Glomerular endothelial cell (primary cell): Measurements from ENCODE around the gene TMEM218. TPM values are rescaled to one million over a fixed set of nuclear protein-coding genes. Genes with fewer than 3 reads are reported as not detected.
A peak's percentile ranks its signal among the peaks of the same experiment; 100 is the strongest.
"Not testable (repeated sequence)": the region's sequence is repeated elsewhere in the genome, so short reads cannot be mapped to it uniquely, and the experiment has no call there.

Experiments
- DNase-seq: peaks from one replicate; pipeline ENCODE4 v3.0.0-alpha.2; 2011; ENCODE audit warnings: low read depth, low spot score; ENCODE audit errors: extremely low read depth
- total RNA-seq: library from RNA; depleted of rRNA; stranded (reverse); fragments of >200 nt; gene quantifications from 2 replicates; pipeline ENCODE4 v1.2.3, GENCODE V29; 2015

The TMEM218 gene
- total RNA-seq, 1 donor from 2014 or later: 22.5 TPM

GRCh38 chr11:125091247-125091876 is 20.1 kb downstream of the TMEM218 start:
- DNase-seq: peak; percentile 47

GRCh38 chr11:125090816-125091215 is 20.6 kb downstream of the TMEM218 start:
- no peak for DNase-seq

GRCh38 chr11:125090151-125090550 is 21.3 kb downstream of the TMEM218 start:
- DNase-seq: not testable (repeated sequence)

- not testable (repeated sequence) for DNase-seq
Observed at GRCh38 chr11:125089481-125089880, 21.9 kb downstream of the TMEM218 start.

- DNase-seq: no peak
Observed at GRCh38 chr11:125088576-125089455, 22.6 kb downstream of the TMEM218 start.

- no peak for DNase-seq
Observed at GRCh38 chr11:125088123-125088522, 23.3 kb downstream of the TMEM218 start.

- DNase-seq: no peak
Observed at GRCh38 chr11:125086633-125087296, 24.7 kb downstream of the TMEM218 start.

- DNase-seq: no peak
Observed at GRCh38 chr11:125085301-125086081, 25.9 kb downstream of the TMEM218 start.

GRCh38 chr11:125084761-125085231 is 26.6 kb downstream of the TMEM218 start:
- no peak for DNase-seq

- no peak for DNase-seq
Observed at GRCh38 chr11:125084057-125084416, 27.4 kb downstream of the TMEM218 start.

- no peak for DNase-seq
Observed at GRCh38 chr11:125083312-125084056, 27.9 kb downstream of the TMEM218 start.

- peak; percentile 12 for DNase-seq
Observed at GRCh38 chr11:125082611-125083311, 28.7 kb downstream of the TMEM218 start.

- DNase-seq: no peak
Observed at GRCh38 chr11:125082040-125082439, 29.4 kb downstream of the TMEM218 start.

GRCh38 chr11:125081098-125081798 is 30.2 kb downstream of the TMEM218 start:
- DNase-seq: no peak

- no peak for DNase-seq
Observed at GRCh38 chr11:125080531-125080911, 30.9 kb downstream of the TMEM218 start.

- no peak for DNase-seq
Observed at GRCh38 chr11:125079878-125080530, 31.4 kb downstream of the TMEM218 start.

- DNase-seq: no peak
Observed at GRCh38 chr11:125079151-125079877, 32.1 kb downstream of the TMEM218 start.
